GM12873 (cell line): ENCODE results near the gene ZDHHC14.

Experiments used
- CTCF ChIP-seq: IDR thresholded peaks from 2 replicates; pipeline ENCODE4 v1.5.1; 2012; ENCODE audit warnings: low read depth, mild to moderate bottlenecking, moderate library complexity, low read length, control low read depth; ENCODE audit not compliant: insufficient read depth; ENCODE audit errors: missing control alignments

The ZDHHC14 gene

GRCh38 chr6:157380779-157381561 is at the start of gene ZDHHC14:
Gene ZDHHC14 (plus strand): TSS chr6:157381190.
- no peak for TF ChIP-seq CTCF

- TF ChIP-seq CTCF: no peak
Observed at GRCh38 chr6:157332813-157333212, 48.2 kb upstream of the ZDHHC14 start.

- no peak for TF ChIP-seq CTCF
Observed at GRCh38 chr6:157333537-157333936, 47.5 kb upstream of the ZDHHC14 start.

- TF ChIP-seq CTCF: no peak
Observed at GRCh38 chr6:157333956-157334355, 47.0 kb upstream of the ZDHHC14 start.

- no peak for TF ChIP-seq CTCF
Observed at GRCh38 chr6:157335829-157336228, 45.2 kb upstream of the ZDHHC14 start.

- TF ChIP-seq CTCF: no peak
Observed at GRCh38 chr6:157337751-157338150, 43.2 kb upstream of the ZDHHC14 start.

- peak; percentile 8 for TF ChIP-seq CTCF
Observed at GRCh38 chr6:157339432-157339831, 41.6 kb upstream of the ZDHHC14 start.
